KOPT-K1 (cell line): ENCODE results near the gene PLSCR1.
A peak's percentile ranks its signal among the peaks of the same experiment; 100 is the strongest.

Experiments used
- H3K27ac ChIP-seq: fragments of 200-600 bp; sonication (generic); 2 replicates; pipeline ENCODE4 v1.5.1; 2016; ENCODE audit warnings: antibody characterized with exemption, mild to moderate bottlenecking, low read depth, low read length; ENCODE audit not compliant: poor library complexity, severe bottlenecking
- H3K36me3 ChIP-seq: fragments of 200-600 bp; sonication (generic); 2 replicates; pipeline ENCODE4 v1.5.1; 2017; ENCODE audit warnings: antibody characterized with exemption, mild to moderate bottlenecking, low read length, moderate library complexity; ENCODE audit not compliant: insufficient read depth
- H3K9me3 ChIP-seq: fragments of 200-600 bp; sonication (generic); 2 replicates; pipeline ENCODE4 v1.5.1; 2017; ENCODE audit warnings: antibody characterized with exemption, low read length, mild to moderate bottlenecking; ENCODE audit not compliant: insufficient read depth, poor library complexity, severe bottlenecking

Gene PLSCR1

DNA sequence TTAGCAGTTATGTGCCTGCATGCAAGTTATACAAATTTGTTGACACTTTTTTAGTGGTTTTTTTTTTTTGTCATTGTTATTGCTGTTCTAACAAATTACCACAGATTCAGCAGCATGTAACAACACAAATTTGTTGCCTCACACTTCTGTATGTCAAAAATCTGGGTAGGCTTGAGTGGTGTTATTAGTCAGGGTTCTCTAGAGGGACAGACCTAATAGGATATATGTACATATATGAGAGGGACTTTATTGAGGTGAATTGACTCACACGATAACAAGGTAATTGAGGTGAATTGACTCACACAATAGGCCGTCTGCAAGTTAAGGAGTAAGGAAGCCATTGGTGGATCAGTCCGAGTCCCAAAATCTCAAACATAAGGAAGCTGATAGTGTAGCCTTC is 15.0 kb upstream of the PLSCR1 start:
- Histone ChIP-seq H3K36me3 (no peaks in the 10 kb centered on the region), H3K9me3 (no peaks in the 10 kb centered on the region), H3K27ac (no peak overlapping the region)

DNA sequence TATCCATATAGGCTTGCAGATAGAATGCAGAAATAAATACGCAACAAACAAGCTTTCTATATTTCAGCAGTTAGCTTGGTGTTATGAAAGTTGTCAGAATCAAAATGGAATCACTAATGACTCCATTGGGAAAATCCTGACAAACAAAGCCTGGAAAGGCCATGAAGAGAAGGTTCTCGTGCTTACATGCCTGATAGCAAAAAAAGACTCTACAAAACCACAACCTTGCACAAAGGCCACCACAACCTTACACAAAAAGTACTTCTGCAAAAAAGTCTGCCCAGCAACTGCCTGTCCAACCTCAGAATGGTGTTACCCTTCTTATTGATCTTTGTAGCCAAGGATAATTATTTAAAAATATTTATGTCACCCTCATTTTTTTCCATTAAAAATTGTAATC is 14.4 kb upstream of the PLSCR1 start:
- no peak overlapping the region for H3K27ac ChIP-seq
- H3K36me3 ChIP-seq, result no peaks in the 10 kb centered on the region
- no peaks in the 10 kb centered on the region for H3K9me3 ChIP-seq

DNA sequence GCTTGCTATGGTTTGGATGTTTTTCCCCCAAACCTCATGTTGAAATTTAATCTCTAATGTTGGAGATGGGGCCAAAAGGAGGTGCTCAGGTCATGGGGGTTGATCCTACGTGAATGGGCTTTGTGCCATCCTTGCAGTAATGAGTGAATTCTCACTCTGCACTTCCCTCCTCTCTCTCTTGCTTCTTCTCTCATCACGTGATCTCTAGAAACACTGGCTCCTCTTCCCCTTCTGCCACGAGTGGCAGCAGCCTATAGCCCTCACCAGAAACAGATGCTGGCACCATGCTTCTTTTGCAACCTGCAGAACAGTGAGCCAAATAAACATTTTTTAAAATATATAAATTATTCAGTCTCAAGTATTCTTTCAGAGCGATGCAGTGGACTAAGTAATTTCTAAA is 13.3 kb upstream of the PLSCR1 start:
- Histone ChIP-seq H3K36me3 (no peaks in the 10 kb centered on the region), H3K27ac (no peak overlapping the region)

GRCh38 chr3:146555311-146555710 is 10.9 kb upstream of the PLSCR1 start:
- no peak overlapping the region for H3K27ac ChIP-seq
- H3K9me3 ChIP-seq, result no peaks in the 10 kb centered on the region
- no peaks in the 10 kb centered on the region for H3K36me3 ChIP-seq

More for the DNA sequence above, 13.3 kb upstream of the PLSCR1 start:
- no peaks in the 10 kb centered on the region for H3K9me3 ChIP-seq

DNA sequence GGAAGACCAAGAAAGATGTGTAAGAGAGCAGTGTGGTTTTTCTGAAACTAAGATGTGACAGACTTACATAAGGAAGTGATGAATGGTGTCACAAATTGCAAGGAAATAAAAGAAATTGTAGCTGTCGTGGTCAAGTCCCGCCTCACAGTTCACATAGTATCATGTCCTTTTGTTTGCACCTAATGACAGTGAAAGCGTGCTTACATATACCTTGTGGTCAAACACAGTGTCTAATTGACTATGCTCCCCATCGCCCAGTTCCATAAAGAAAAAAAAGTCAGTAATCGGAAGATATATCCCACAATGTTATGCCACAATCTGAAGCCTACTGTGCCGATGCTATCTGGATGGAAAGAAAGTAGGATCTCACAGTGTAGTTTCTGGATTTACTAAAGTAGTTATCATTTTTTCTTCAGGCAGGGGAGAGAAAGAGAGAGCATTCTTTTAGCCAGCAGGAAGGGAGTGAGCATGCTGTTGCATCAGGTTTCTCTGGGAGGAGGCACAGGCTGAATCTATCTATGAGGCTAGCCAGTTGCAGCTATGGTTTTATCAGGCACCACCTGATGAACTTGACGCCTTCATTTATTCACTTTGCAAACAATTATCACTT is 9.8 kb upstream of the PLSCR1 start:
- Histone ChIP-seq H3K27ac (no peak overlapping the region), H3K9me3 (no peaks in the 10 kb centered on the region)

GRCh38 chr3:146550743-146551510 is 6.5 kb upstream of the PLSCR1 start:
- H3K36me3 ChIP-seq, result no peaks in the 10 kb centered on the region
- H3K9me3 ChIP-seq, result no peaks in the 10 kb centered on the region
- no peak overlapping the region for H3K27ac ChIP-seq

More for the DNA sequence above, 9.8 kb upstream of the PLSCR1 start:
- H3K36me3 ChIP-seq, result no peaks in the 10 kb centered on the region

DNA sequence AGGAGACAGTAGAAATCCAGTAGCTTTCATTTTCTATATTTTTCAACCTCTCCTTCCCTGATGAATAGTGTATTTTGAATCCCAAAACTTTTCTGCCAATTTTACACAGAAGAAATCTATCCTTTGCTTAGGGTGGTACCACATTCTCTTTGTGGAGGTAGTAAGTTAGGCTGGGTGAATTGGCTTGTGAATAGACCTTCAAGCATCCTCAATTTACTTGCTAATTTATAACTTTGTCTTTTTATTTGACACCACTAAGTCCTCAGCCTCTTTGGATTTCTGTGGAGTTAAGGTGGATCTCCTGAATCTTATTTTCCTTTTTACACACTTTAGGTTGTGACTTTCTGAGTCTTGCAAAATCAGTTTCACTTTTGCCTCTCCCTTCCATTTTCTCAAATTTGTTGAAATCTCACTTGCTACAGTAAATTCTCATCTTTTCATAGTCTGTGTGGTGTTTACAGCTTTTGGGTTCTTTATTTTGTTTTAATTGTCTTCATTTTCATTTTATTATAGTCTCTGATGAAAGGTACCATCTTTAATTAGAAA is 5.7 kb upstream of the PLSCR1 start:
- H3K36me3 ChIP-seq, result no peaks in the 10 kb centered on the region
- H3K9me3 ChIP-seq, result no peaks in the 10 kb centered on the region
- peak overlapping the region; percentile 29 for H3K27ac ChIP-seq

GRCh38 chr3:146547235-146547835 is 2.9 kb upstream of the PLSCR1 start:
- Histone ChIP-seq H3K36me3 (0 out of 2 replicates have a peak, but pooled peaks cover under 1% of the 10 kb centered on the region), H3K27ac (no peak overlapping the region), H3K9me3 (no peaks in the 10 kb centered on the region)

GRCh38 chr3:146546366-146546965 is 2.1 kb upstream of the PLSCR1 start:
- Histone ChIP-seq H3K36me3 (0 out of 2 replicates have a peak, but pooled peaks cover 9% of the 10 kb centered on the region), H3K27ac (no peak overlapping the region), H3K9me3 (no peaks in the 10 kb centered on the region)

DNA sequence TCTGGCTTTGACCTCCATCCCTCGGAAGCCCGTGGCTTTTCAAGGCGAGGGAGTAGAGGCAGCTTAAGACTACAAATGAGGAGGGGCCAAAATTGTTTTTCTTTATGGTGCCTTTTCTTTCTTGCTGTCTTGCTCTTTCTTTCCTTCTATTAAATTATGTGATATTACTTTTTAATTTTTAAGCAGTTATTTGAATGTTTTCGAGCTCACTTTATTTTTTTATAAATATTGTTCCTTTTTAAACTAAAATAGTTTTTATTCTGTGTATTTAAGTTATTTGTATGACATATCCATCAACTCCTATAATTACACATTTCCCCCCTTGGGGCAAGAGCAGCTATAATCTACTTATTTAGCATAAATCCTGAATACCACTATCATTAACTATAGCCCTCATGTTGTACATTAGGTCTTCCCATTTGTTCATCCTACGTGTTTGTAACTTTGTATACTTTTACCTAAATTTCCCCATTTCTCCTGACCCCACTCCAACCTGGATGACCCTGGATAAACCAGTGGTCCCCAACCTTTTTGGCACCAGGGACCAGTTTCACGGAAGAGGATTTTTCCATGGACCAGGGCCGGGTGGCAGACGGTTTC is 622 bp upstream of the PLSCR1 start:
- Histone ChIP-seq H3K27ac (peak overlapping the region; percentile 88), H3K36me3 (0 out of 2 replicates have a peak, but pooled peaks cover 15% of the 10 kb centered on the region), H3K9me3 (no peaks in the 10 kb centered on the region)

DNA sequence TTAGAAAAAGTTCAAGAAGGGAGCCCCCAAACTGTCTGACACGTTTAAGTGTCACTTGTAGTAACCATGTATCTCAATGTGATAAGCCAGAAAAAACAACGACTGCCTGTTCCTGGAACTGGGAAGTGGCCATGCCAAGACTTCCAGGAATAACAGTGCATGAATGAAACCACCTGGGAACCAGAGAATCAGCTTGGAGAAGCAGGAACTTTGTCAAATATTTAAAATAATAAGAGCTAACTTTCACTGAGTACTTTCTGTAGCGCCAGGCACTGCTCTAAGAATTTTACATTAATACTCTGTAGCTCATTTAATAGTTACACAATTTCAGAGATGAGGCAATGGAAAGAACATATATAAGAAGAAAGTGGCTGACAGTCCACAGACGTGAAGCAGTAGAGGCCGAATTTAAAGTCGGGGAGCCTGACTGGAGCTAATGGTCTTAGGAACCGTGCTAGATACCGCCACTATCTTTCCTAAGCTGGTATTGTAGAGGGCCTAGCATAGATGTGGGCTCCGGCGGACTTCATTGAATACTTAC is 876 bp downstream of the PLSCR1 start:
- H3K27ac ChIP-seq, result peak overlapping the region; percentile 88
- H3K36me3 ChIP-seq, result peaks cover 22% of the 10 kb centered on the region
- H3K9me3 ChIP-seq, result no peaks in the 10 kb centered on the region

DNA sequence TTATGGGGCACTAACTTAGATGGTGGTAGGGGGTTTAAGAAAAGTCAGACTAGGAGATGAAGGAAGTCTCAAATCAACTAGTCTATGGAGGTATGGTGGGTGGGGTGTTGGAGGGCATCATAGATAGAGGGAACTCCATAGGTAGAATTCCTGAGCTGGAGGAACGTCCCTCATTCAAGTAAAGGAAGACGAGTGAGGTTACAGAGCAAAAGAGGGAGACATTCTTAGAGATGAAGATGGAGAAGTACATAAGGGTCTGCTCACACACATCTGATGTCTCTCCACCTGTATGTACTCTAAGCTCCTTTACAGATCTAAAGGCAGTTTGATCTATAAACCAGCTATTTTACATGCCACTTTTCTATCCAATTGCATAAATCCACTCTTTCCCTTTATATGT is 1.4 kb downstream of the PLSCR1 start:
- Histone ChIP-seq H3K36me3 (peaks cover 22% of the 10 kb centered on the region), H3K9me3 (no peaks in the 10 kb centered on the region), H3K27ac (peak overlapping the region; percentile 88)

- H3K36me3 ChIP-seq, result peaks cover 28% of the 10 kb centered on the region
- H3K27ac ChIP-seq, result no peak overlapping the region
- no peaks in the 10 kb centered on the region for H3K9me3 ChIP-seq
Measured at GRCh38 chr3:146542179-146542578, 2.2 kb downstream of the PLSCR1 start.

DNA sequence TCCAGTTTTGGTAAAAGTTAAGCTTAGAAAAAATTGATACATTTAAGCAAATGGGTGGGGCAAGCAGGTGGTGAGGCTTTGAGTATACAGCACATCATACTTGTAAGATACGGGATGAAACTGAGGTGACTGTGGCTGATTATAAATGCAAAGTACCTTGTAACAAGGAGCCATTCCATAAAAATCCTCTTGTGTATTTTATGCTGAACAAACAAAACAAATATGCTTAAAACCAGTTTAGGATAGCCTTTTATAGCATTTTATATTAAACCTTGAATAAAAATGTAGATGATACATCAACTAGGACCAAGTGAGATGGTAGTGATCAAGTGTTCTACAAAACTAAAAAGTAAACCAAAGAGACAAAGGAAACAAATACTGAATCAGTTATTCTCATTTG is 3.4 kb downstream of the PLSCR1 start:
- H3K36me3 ChIP-seq, result peaks cover 30% of the 10 kb centered on the region
- H3K27ac ChIP-seq, result no peak overlapping the region
- H3K9me3 ChIP-seq, result no peaks in the 10 kb centered on the region
